Colonic mucosa (tissue), 4 donors: ENCODE measurements around the gene KIAA2012. TPM values are rescaled to one million over a fixed set of nuclear protein-coding genes. Genes with fewer than 3 reads are reported as not detected.

Experiments used
- DNase-seq: peaks from one replicate; pipeline ENCODE4 v3.0.0-alpha.2; 2020
- H3K27ac ChIP-seq: fragments of 200-600 bp; one replicate; pipeline ENCODE4 v1.8.0; 2021
- H3K27me3 ChIP-seq: fragments of 200-600 bp; one replicate; pipeline ENCODE4 v1.8.0; 2021
- H3K36me3 ChIP-seq: fragments of 200-600 bp; one replicate; pipeline ENCODE4 v1.8.0; 2021
- H3K4me1 ChIP-seq: fragments of 200-600 bp; one replicate; pipeline ENCODE4 v1.8.0; 2021; ENCODE audit warnings: mild to moderate bottlenecking
- H3K4me3 ChIP-seq: fragments of 200-600 bp; one replicate; pipeline ENCODE4 v1.8.0; 2021
- H3K9ac ChIP-seq, 2 donors: one replicate each; pipeline ENCODE4 v1.7.0; 2013; ENCODE audit warnings: control low read depth in 2 of 2, low read depth in 2 of 2, low read length in 2 of 2
- H3K9me3 ChIP-seq: fragments of 200-600 bp; one replicate; pipeline ENCODE4 v1.8.0; 2021
- CTCF ChIP-seq: fragments of 200-600 bp; IDR thresholded peaks from one replicate; pipeline ENCODE4 v1.8.0; 2022; ENCODE audit warnings: antibody characterized with exemption, mild to moderate bottlenecking
- intact Hi-C: fragments of 100-400 bp; cut with DNase I; formaldehyde crosslinking; loops from one replicate; pipeline ENCODE4 v1.14.1; 2022
- total RNA-seq, 2 donors: library from RNA; stranded (reverse); fragmentation: NEBNext Ultra II Directional in 1 of 2; extraction: Animal tissue kit (Norgen Biotek cat#: 25700) in 1 of 2; gene quantifications; one replicate each; pipeline ENCODE4 v1.2.1, GENCODE V29; 2021
- donor health status: healthy.
- donor health status: DM: no; HTN: no; CAD: no.
- donor health status: DM: no; HTN: no; CAD: no.

KIAA2012 gene
- total RNA-seq, 2 donors from 2014 or later, result not detected

GRCh38 chr2:202034249-202035088 lies 38.6 kb upstream of the KIAA2012 start:
- H3K9ac ChIP-seq, result peak overlapping the region; percentile 12 to 64
- no peak for TF ChIP-seq CTCF
- H3K27ac ChIP-seq, result peak overlapping the region; percentile 82
- H3K4me3 ChIP-seq, result peak overlapping the region; percentile 62
- no peaks in the 10 kb centered on the region for H3K36me3 ChIP-seq
- H3K4me1 ChIP-seq, result peaks cover 8% of the 10 kb centered on the region
- no peaks in the 10 kb centered on the region for H3K9me3 ChIP-seq
- intact Hi-C loops, result loop anchor here (10.0 kb wide), 1 partner anchor 140 kb away; no protein-coding TSS in a partner anchor
- DNase-seq, result peak; percentile 33
- H3K27me3 ChIP-seq, result peaks cover 17% of the 10 kb centered on the region

- Histone ChIP-seq H3K9ac (peak overlapping the region; percentile 19 to 64), H3K27me3 (peaks cover 17% of the 10 kb centered on the region), H3K4me3 (peak overlapping the region; percentile 62), H3K4me1 (peaks cover 8% of the 10 kb centered on the region), H3K27ac (peak overlapping the region; percentile 82), H3K9me3 (no peaks in the 10 kb centered on the region), H3K36me3 (no peaks in the 10 kb centered on the region)
- intact Hi-C loops, result loop anchor here (10.0 kb wide), 1 partner anchor 139 kb away; no protein-coding TSS in a partner anchor
- DNase-seq, result peak; percentile 55
- peak; percentile 29 for TF ChIP-seq CTCF
These were observed 37.7 kb upstream of the KIAA2012 start for GRCh38 chr2:202035089-202035940.

GRCh38 chr2:202035941-202036372 lies 37.1 kb upstream of the KIAA2012 start:
- no peaks in the 10 kb centered on the region for H3K9me3 ChIP-seq
- H3K36me3 ChIP-seq, result no peaks in the 10 kb centered on the region
- intact Hi-C loops, result loop anchor here (10.0 kb wide), 1 partner anchor 139 kb away; no protein-coding TSS in a partner anchor
- H3K9ac ChIP-seq, result no peak overlapping the region
- H3K27me3 ChIP-seq, result peaks cover 17% of the 10 kb centered on the region
- DNase-seq, result no peak
- TF ChIP-seq CTCF, result no peak
- H3K4me1 ChIP-seq, result peaks cover 8% of the 10 kb centered on the region
- no peak overlapping the region for H3K27ac ChIP-seq
- H3K4me3 ChIP-seq, result peak overlapping the region; percentile 62

- TF ChIP-seq CTCF, result no peak
- Histone ChIP-seq H3K27me3 (peaks cover 17% of the 10 kb centered on the region), H3K4me1 (peaks cover 8% of the 10 kb centered on the region), H3K9me3 (no peaks in the 10 kb centered on the region), H3K36me3 (no peaks in the 10 kb centered on the region), H3K4me3 (peak overlapping the region; percentile 17), H3K9ac (peak overlapping the region; percentile 56 to 61), H3K27ac (peak overlapping the region; percentile 33)
- intact Hi-C loops, result loop anchor here (10.0 kb wide), 1 partner anchor 138 kb away; no protein-coding TSS in a partner anchor
- DNase-seq, result no peak
These were observed 36.4 kb upstream of the KIAA2012 start for GRCh38 chr2:202036601-202037037.

- peak overlapping the region; percentile 56 to 61 for H3K9ac ChIP-seq
- peaks cover 8% of the 10 kb centered on the region for H3K4me1 ChIP-seq
- DNase-seq, result no peak
- TF ChIP-seq CTCF, result no peak
- H3K9me3 ChIP-seq, result no peaks in the 10 kb centered on the region
- H3K36me3 ChIP-seq, result no peaks in the 10 kb centered on the region
- intact Hi-C loops, result loop anchor here (10.0 kb wide), 1 partner anchor 138 kb away; no protein-coding TSS in a partner anchor
- peak overlapping the region; percentile 33 for H3K27ac ChIP-seq
- H3K27me3 ChIP-seq, result peaks cover 17% of the 10 kb centered on the region
- peak overlapping the region; percentile 17 for H3K4me3 ChIP-seq
These were observed 36.0 kb upstream of the KIAA2012 start for GRCh38 chr2:202037086-202037485.
